ENCODE measurements around the gene CHID1. TPM values are rescaled to one million over a fixed set of nuclear protein-coding genes. Genes with fewer than 3 reads are reported as not detected.

The CHID1 gene
- total RNA-seq, 1 donor: 48.9 TPM

- Histone ChIP-seq H3K4me1 (ENCODE audit: insufficient read depth, low read length) (peaks cover 37% of the 10 kb centered on the region), H3K27me3 (ENCODE audit: insufficient read depth, low read length) (no peaks in the 10 kb centered on the region), H4K20me1 (ENCODE audit: insufficient read depth, low read length) (peaks cover 48% of the 10 kb centered on the region), H3K9me3 (ENCODE audit: low read depth, low read length) (no peaks in the 10 kb centered on the region), H3K79me2 (ENCODE audit: insufficient read depth, low read length) (peaks cover 86% of the 10 kb centered on the region), H3K4me2 (ENCODE audit: insufficient read depth, low read length) (peak overlapping the region; percentile 96), H3K4me3 (ENCODE audit: insufficient read depth, low read length) (peak overlapping the region; percentile 97), H3K27ac (ENCODE audit: low read depth, low read length) (peak overlapping the region; percentile 88), H3K36me3 (ENCODE audit: insufficient read depth, low read length) (peaks cover 23% of the 10 kb centered on the region), H2AFZ (ENCODE audit: low read length) (no peak overlapping the region)
- no peak for TF ChIP-seq CTCF (IDR thresholded peaks at IDR 0.05; ENCODE audit: extremely low read depth, low read depth, low read length)
- DNase-seq (ENCODE audit: insufficient read length, low spot score, missing footprints): peak; percentile 99
Measured at GRCh38 chr11:843818-844692, 66.6 kb downstream of the CHID1 start.

GRCh38 chr11:843086-843734, 67.4 kb downstream of the CHID1 start:
- peaks cover 31% of the 10 kb centered on the region for H3K36me3 ChIP-seq (ENCODE audit: insufficient read depth, low read length)

GRCh38 chr11:842370-843002, 68.1 kb downstream of the CHID1 start, which contains the start of the genes POLR2L and TSPAN4:
Gene POLR2L, minus strand, starts transcription at chr11:842529. Its CDS starts 21 bp downstream, at chr11:842508.
Gene TSPAN4, plus strand, starts transcription at chr11:842852. Its CDS starts 7,453 bp downstream, at chr11:850305.
- peak; percentile 99 for DNase-seq (ENCODE audit: insufficient read length, low spot score, missing footprints)
- H3K27ac ChIP-seq (ENCODE audit: low read depth, low read length): peak within 1 kb of the TSS; percentile 88
- H3K4me1 ChIP-seq (ENCODE audit: insufficient read depth, low read length): peaks cover 33% of the 10 kb centered on the region
- H3K9me3 ChIP-seq (ENCODE audit: low read depth, low read length): no peaks in the 10 kb centered on the region
- H3K79me2 ChIP-seq (ENCODE audit: insufficient read depth, low read length): peaks cover 83% of the 10 kb centered on the region
- no peaks in the 10 kb centered on the region for H3K27me3 ChIP-seq (ENCODE audit: insufficient read depth, low read length)
- H3K4me3 ChIP-seq (ENCODE audit: insufficient read depth, low read length): peak within 1 kb of the TSS; percentile 97
- H2AFZ ChIP-seq (ENCODE audit: low read length): no peak within 1 kb of the TSS
- TF ChIP-seq CTCF (IDR thresholded peaks at IDR 0.05; ENCODE audit: extremely low read depth, low read depth, low read length): no peak
- H4K20me1 ChIP-seq (ENCODE audit: insufficient read depth, low read length): peaks cover 47% of the 10 kb centered on the region
- H3K36me3 ChIP-seq (ENCODE audit: insufficient read depth, low read length): peaks cover 37% of the 10 kb centered on the region
- H3K4me2 ChIP-seq (ENCODE audit: insufficient read depth, low read length): peak within 1 kb of the TSS; percentile 96

More at GRCh38 chr11:843086-843734, 67.4 kb downstream of the CHID1 start:
- H3K9me3 ChIP-seq (ENCODE audit: low read depth, low read length): no peaks in the 10 kb centered on the region
- H4K20me1 ChIP-seq (ENCODE audit: insufficient read depth, low read length): peaks cover 49% of the 10 kb centered on the region
- H3K4me3 ChIP-seq (ENCODE audit: insufficient read depth, low read length): peak overlapping the region; percentile 97
- H3K27me3 ChIP-seq (ENCODE audit: insufficient read depth, low read length): no peaks in the 10 kb centered on the region
- DNase-seq (ENCODE audit: insufficient read length, low spot score, missing footprints): no peak
- no peak overlapping the region for H2AFZ ChIP-seq (ENCODE audit: low read length)
- peaks cover 33% of the 10 kb centered on the region for H3K4me1 ChIP-seq (ENCODE audit: insufficient read depth, low read length)
- TF ChIP-seq CTCF (IDR thresholded peaks at IDR 0.05; ENCODE audit: extremely low read depth, low read depth, low read length): no peak
- H3K27ac ChIP-seq (ENCODE audit: low read depth, low read length): peak overlapping the region; percentile 88
- H3K79me2 ChIP-seq (ENCODE audit: insufficient read depth, low read length): peaks cover 84% of the 10 kb centered on the region
- H3K4me2 ChIP-seq (ENCODE audit: insufficient read depth, low read length): peak overlapping the region; percentile 96

Measured in osteoblast (primary cell).